GM03348 (cell line): ENCODE data around the gene LIMCH1.
A peak's percentile ranks its signal among the peaks of the same experiment; 100 is the strongest.
"Not testable (repeated sequence)": the region's sequence is repeated elsewhere in the genome, so short reads cannot be mapped to it uniquely, and the experiment has no call there.

Source experiments
- DNase-seq: peaks from one replicate; pipeline ENCODE4 v3.0.0; 2012; ENCODE audit warnings: low spot score

LIMCH1 gene

GRCh38 chr4:41609851-41610250, 71.9 kb downstream of the LIMCH1 start:
- no peak for DNase-seq

- no peak for DNase-seq
Measured at GRCh38 chr4:41610474-41610873, 72.5 kb downstream of the LIMCH1 start.

GRCh38 chr4:41611124-41611838, 73.3 kb downstream of the LIMCH1 start:
- no peak for DNase-seq

GRCh38 chr4:41611881-41612871, 74.2 kb downstream of the LIMCH1 start:
- DNase-seq = peak; percentile 71

- DNase-seq = peak; percentile 49
Measured at GRCh38 chr4:41613386-41613785, 75.4 kb downstream of the LIMCH1 start.

GRCh38 chr4:41613821-41614220, 75.9 kb downstream of the LIMCH1 start:
- DNase-seq = no peak

GRCh38 chr4:41614519-41614918, 76.6 kb downstream of the LIMCH1 start:
- DNase-seq = no peak

- no peak for DNase-seq
Measured at GRCh38 chr4:41619161-41619560, 81.2 kb downstream of the LIMCH1 start.

- DNase-seq = no peak
Measured at GRCh38 chr4:41620594-41621256, 82.8 kb downstream of the LIMCH1 start.

GRCh38 chr4:41622787-41623186, 84.8 kb downstream of the LIMCH1 start:
- DNase-seq = no peak

- DNase-seq = no peak
Measured at GRCh38 chr4:41624765-41625164, 86.8 kb downstream of the LIMCH1 start.

- DNase-seq = no peak
Measured at GRCh38 chr4:41625531-41625930, 87.6 kb downstream of the LIMCH1 start.

- DNase-seq = no peak
Measured at GRCh38 chr4:41628936-41629335, 91.0 kb downstream of the LIMCH1 start.

GRCh38 chr4:41631523-41631922, 93.6 kb downstream of the LIMCH1 start:
- DNase-seq = no peak

- DNase-seq = peak; percentile 37
Measured at GRCh38 chr4:41632481-41633073, 94.6 kb downstream of the LIMCH1 start.

GRCh38 chr4:41633321-41633720, 95.4 kb downstream of the LIMCH1 start:
- no peak for DNase-seq

GRCh38 chr4:41635441-41635840, 97.5 kb downstream of the LIMCH1 start:
- DNase-seq = no peak

GRCh38 chr4:41638203-41638602, 100.2 kb downstream of the LIMCH1 start:
- no peak for DNase-seq

- no peak for DNase-seq
Measured at GRCh38 chr4:41638866-41639265, 100.9 kb downstream of the LIMCH1 start.

GRCh38 chr4:41639291-41639690, 101.3 kb downstream of the LIMCH1 start:
- no peak for DNase-seq

- DNase-seq = no peak
Measured at GRCh38 chr4:41640906-41641305, 102.9 kb downstream of the LIMCH1 start.

- DNase-seq = not testable (repeated sequence)
Measured at GRCh38 chr4:41642746-41643145, 104.8 kb downstream of the LIMCH1 start.
